NAMALWA (cell line): ENCODE data around the gene FBXW7.

Source experiments
- DNase-seq: peaks from one replicate; pipeline ENCODE4 v3.0.0-alpha.2; 2015; ENCODE audit warnings: low spot score

FBXW7 gene

GRCh38 chr4:152283801-152284470 lies 252.0 kb downstream of the FBXW7 start:
- DNase-seq, result no peak

- DNase-seq, result no peak
These were observed 254.1 kb downstream of the FBXW7 start for GRCh38 chr4:152281822-152282221.

DNA sequence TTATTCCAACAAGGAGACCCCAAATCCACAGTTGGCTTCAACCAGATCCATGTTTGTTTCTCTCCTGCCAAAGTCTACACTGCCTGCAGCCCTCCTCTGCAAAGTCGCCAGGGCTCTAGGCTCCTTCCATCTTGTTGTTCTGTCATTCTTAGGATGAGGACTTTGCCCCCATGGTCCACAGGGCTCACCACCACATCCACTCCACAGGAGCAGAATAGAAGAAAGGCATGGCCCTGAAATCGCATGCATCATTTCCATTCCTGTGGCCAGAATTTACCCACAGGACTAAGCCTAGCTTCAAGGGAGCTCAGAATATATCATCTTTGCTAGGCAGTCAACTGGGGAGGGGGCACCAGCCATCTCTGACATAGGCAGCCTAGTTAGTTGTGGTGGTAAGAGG lies 254.7 kb downstream of the FBXW7 start:
- no peak for DNase-seq

DNA sequence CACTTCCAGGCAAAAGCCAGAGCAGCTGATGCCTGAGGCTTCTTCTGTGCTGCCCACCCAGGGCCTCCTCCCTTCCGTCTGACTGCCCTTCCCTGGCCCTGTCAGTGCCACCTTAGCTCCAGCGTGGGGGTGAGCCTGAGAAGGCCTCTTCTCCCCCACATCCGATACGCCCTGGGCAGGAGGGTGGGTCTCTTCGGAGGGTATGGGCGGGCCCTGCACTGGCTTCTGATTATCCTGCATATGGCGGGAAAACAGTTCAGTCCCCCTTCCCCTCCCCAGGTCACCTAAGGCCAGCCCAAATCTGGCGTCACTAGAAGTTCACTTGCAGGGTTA lies 256.7 kb downstream of the FBXW7 start:
- DNase-seq, result no peak

DNA sequence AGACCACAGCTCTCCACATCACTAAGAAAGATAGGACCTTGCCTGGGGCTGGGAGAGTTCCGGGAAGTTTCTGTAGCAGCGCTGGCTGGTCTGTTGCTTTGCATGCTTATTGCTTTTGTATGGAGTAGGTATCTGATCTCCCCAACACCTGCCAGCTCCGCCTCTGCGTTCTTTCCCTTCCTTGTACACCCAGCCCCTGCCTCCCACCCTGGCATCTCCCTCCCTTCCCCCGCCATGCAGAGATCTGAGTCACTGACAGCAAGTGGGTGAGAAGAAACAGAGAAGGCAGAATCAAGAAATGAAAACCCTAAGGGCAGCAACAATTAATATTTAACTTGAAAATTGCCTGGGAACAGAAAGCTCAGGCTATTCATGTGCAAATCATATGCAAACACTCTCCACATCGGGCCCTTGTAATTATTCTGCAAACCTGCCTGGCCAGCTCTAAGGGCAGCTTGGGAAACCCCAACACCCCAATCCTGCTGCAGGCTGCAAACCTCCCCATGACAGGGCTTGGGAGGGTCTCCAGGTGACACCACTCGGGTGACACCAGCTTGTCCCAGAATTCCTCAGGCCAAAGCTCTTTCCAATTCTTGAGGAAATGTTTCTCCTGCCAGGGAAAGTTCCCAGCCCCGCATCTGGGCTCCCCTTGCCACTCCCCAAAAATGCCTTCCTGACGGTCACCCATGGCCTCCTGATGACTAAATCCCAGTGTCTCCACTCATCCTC lies 257.2 kb downstream of the FBXW7 start:
- no peak for DNase-seq

GRCh38 chr4:152278172-152278504 lies 257.8 kb downstream of the FBXW7 start:
- no peak for DNase-seq

- DNase-seq, result no peak
These were observed 258.6 kb downstream of the FBXW7 start for GRCh38 chr4:152277333-152277732.

GRCh38 chr4:152273343-152273742 lies 262.5 kb downstream of the FBXW7 start:
- no peak for DNase-seq
